ENCODE results near the gene CPT2.

CPT2 gene

GRCh38 chr1:53207726-53208125 lies 11.1 kb downstream of the CPT2 start:
- peaks cover 8% of the 10 kb centered on the region for H3K4me1 Mint-ChIP-seq
- H3K9me3 Mint-ChIP-seq: peaks cover 6% of the 10 kb centered on the region
- H3K4me3 Mint-ChIP-seq: no peak overlapping the region
- H3K36me3 Mint-ChIP-seq (ENCODE audit: insufficient read depth): peaks cover 62% of the 10 kb centered on the region
- DNase-seq (ENCODE audit: low spot score in 2 of 2) (no peak), ATAC-seq (replicated peaks; ENCODE audit: extremely low read depth, poor library complexity, severe bottlenecking) (no peak)
- H3K27ac Mint-ChIP-seq (ENCODE audit: low read depth): no peak overlapping the region
- no peaks in the 10 kb centered on the region for H3K27me3 Mint-ChIP-seq

DNA sequence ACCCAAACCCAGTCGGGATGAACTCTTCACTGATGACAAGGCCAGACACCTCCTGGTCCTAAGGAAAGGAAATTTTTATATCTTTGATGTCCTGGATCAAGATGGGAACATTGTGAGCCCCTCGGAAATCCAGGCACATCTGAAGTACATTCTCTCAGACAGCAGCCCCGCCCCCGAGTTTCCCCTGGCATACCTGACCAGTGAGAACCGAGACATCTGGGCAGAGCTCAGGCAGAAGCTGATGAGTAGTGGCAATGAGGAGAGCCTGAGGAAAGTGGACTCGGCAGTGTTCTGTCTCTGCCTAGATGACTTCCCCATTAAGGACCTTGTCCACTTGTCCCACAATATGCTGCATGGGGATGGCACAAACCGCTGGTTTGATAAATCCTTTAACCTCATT lies 13.7 kb downstream of the CPT2 start:
- Mint-ChIP-seq H3K4me3 (no peak overlapping the region), H3K27me3 (no peaks in the 10 kb centered on the region), H3K27ac (ENCODE audit: low read depth) (no peak overlapping the region), H3K9me3 (peaks cover 6% of the 10 kb centered on the region), H3K36me3 (ENCODE audit: insufficient read depth) (peaks cover 60% of the 10 kb centered on the region), H3K4me1 (no peaks in the 10 kb centered on the region)
- ATAC-seq (replicated peaks; ENCODE audit: extremely low read depth, poor library complexity, severe bottlenecking) (no peak), DNase-seq (ENCODE audit: low spot score in 2 of 2) (no peak)

DNA sequence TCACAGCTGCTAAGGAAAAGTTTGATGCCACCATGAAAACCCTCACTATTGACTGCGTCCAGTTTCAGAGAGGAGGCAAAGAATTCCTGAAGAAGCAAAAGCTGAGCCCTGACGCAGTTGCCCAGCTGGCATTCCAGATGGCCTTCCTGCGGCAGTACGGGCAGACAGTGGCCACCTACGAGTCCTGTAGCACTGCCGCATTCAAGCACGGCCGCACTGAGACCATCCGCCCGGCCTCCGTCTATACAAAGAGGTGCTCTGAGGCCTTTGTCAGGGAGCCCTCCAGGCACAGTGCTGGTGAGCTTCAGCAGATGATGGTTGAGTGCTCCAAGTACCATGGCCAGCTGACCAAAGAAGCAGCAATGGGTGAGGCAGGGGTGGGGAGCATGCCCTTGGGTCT lies 14.3 kb downstream of the CPT2 start:
- no peaks in the 10 kb centered on the region for H3K4me1 Mint-ChIP-seq
- H3K36me3 Mint-ChIP-seq (ENCODE audit: insufficient read depth): peaks cover 59% of the 10 kb centered on the region
- H3K9me3 Mint-ChIP-seq: peaks cover 6% of the 10 kb centered on the region
- no peak overlapping the region for H3K27ac Mint-ChIP-seq (ENCODE audit: low read depth)
- DNase-seq (ENCODE audit: low spot score in 2 of 2) (no peak), ATAC-seq (replicated peaks; ENCODE audit: extremely low read depth, poor library complexity, severe bottlenecking) (no peak)
- H3K27me3 Mint-ChIP-seq: no peaks in the 10 kb centered on the region
- H3K4me3 Mint-ChIP-seq: no peak overlapping the region

DNA sequence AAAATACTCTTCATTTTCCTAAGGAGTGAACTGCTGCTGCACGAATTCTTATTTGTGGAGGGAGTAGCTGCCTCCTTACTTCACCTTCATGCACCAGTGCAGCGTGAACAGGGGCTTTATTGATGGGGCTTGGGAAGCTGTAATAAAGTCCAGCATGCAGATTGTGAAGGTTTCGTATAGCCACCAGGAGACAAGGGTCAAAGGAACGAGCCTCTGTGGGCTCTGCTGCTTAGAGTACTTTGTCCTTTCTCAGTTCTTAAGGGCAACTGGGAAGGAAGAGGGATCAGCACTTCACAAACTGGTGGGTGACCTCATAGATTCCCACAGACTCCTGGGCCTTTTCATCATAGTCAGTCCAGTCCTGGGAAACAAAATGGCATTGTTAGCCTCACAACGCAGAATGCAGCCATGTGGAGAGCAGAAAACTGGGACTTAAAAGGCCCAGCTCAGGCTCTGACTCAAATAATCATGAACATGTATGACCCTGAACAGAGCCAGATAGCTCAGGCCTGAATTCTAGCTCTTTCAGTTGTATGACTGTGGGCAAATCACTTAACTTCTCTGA lies 17.8 kb downstream of the CPT2 start:
- no peak overlapping the region for H3K4me3 Mint-ChIP-seq
- ATAC-seq (replicated peaks; ENCODE audit: extremely low read depth, poor library complexity, severe bottlenecking) (no peak), DNase-seq (ENCODE audit: low spot score in 2 of 2) (no peak)
- H3K4me1 Mint-ChIP-seq: peaks cover 12% of the 10 kb centered on the region
- H3K36me3 Mint-ChIP-seq (ENCODE audit: insufficient read depth): peaks cover 52% of the 10 kb centered on the region
- H3K9me3 Mint-ChIP-seq: no peaks in the 10 kb centered on the region
- no peak overlapping the region for H3K27ac Mint-ChIP-seq (ENCODE audit: low read depth)
- H3K27me3 Mint-ChIP-seq: no peaks in the 10 kb centered on the region

DNA sequence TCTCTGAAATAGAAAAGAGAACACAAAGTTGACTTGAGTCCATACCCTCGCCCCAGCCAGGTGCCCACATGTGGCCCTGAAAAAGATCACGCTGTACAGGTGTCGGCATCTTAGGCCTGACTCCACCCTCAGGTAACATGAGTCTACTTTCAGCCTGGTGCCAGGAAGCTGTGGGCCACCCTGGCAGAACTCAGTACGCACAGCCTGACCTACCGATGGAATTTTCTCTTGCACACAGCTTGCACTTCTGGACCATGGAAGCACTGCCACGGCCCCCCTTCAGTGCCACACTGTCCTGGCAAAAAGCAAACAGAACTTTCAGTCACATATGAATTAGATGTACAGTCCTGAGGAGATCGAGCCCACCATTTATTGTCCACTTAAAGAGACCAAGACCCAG lies 21.6 kb downstream of the CPT2 start:
- no peak overlapping the region for H3K4me3 Mint-ChIP-seq
- no peaks in the 10 kb centered on the region for H3K27me3 Mint-ChIP-seq
- ATAC-seq (replicated peaks; ENCODE audit: extremely low read depth, poor library complexity, severe bottlenecking): no peak
- no peaks in the 10 kb centered on the region for H3K9me3 Mint-ChIP-seq
- H3K27ac Mint-ChIP-seq (ENCODE audit: low read depth): no peak overlapping the region
- peaks cover 24% of the 10 kb centered on the region for H3K4me1 Mint-ChIP-seq
- DNase-seq (ENCODE audit: low spot score in 2 of 2): no peak
- peaks cover 33% of the 10 kb centered on the region for H3K36me3 Mint-ChIP-seq (ENCODE audit: insufficient read depth)

- H3K4me3 Mint-ChIP-seq: peak overlapping the region; percentile 92
- no peak for DNase-seq (ENCODE audit: low spot score in 2 of 2)
- no peak for ATAC-seq (replicated peaks; ENCODE audit: extremely low read depth, poor library complexity, severe bottlenecking)
- no peaks in the 10 kb centered on the region for H3K9me3 Mint-ChIP-seq
- H3K27ac Mint-ChIP-seq (ENCODE audit: low read depth): peak overlapping the region; percentile 93
- peaks cover 19% of the 10 kb centered on the region for H3K36me3 Mint-ChIP-seq (ENCODE audit: insufficient read depth)
- H3K4me1 Mint-ChIP-seq: peaks cover 24% of the 10 kb centered on the region
- H3K27me3 Mint-ChIP-seq: no peaks in the 10 kb centered on the region
These were observed 23.1 kb downstream of the CPT2 start for GRCh38 chr1:53219711-53220110.

- H3K27ac Mint-ChIP-seq (ENCODE audit: low read depth): peak within 1 kb of the TSS; percentile 93
- H3K4me1 Mint-ChIP-seq: peaks cover 24% of the 10 kb centered on the region
- H3K9me3 Mint-ChIP-seq: no peaks in the 10 kb centered on the region
- peak; percentile 90 for ATAC-seq (replicated peaks; ENCODE audit: extremely low read depth, poor library complexity, severe bottlenecking)
- H3K4me3 Mint-ChIP-seq: peak within 1 kb of the TSS; percentile 92
- peaks cover 14% of the 10 kb centered on the region for H3K36me3 Mint-ChIP-seq (ENCODE audit: insufficient read depth)
- no peaks in the 10 kb centered on the region for H3K27me3 Mint-ChIP-seq
- DNase-seq (ENCODE audit: low spot score in 2 of 2): peak; percentile 82 to 88
These were observed 23.7 kb downstream of the CPT2 start, which contains the start of gene CZIB for GRCh38 chr1:53220171-53220961. Gene CZIB (minus strand): TSS chr1:53220634. CDS start chr1:53220575, 59 bp downstream.

GRCh38 chr1:53220962-53221286 lies 24.3 kb downstream of the CPT2 start:
- Mint-ChIP-seq H3K27ac (ENCODE audit: low read depth) (peak overlapping the region; percentile 93), H3K9me3 (no peaks in the 10 kb centered on the region), H3K4me1 (peaks cover 24% of the 10 kb centered on the region), H3K27me3 (no peaks in the 10 kb centered on the region), H3K4me3 (peak overlapping the region; percentile 92), H3K36me3 (ENCODE audit: insufficient read depth) (peaks cover 14% of the 10 kb centered on the region)
- ATAC-seq (replicated peaks; ENCODE audit: extremely low read depth, poor library complexity, severe bottlenecking) (no peak), DNase-seq (ENCODE audit: low spot score in 2 of 2) (no peak)

- Mint-ChIP-seq H3K27me3 (no peaks in the 10 kb centered on the region), H3K9me3 (no peaks in the 10 kb centered on the region), H3K4me3 (peak overlapping the region; percentile 100), H3K27ac (ENCODE audit: low read depth) (peak overlapping the region; percentile 98), H3K36me3 (ENCODE audit: insufficient read depth) (peaks cover 34% of the 10 kb centered on the region), H3K4me1 (peaks cover 29% of the 10 kb centered on the region)
- DNase-seq (ENCODE audit: low spot score in 2 of 2) (no peak), ATAC-seq (replicated peaks; ENCODE audit: extremely low read depth, poor library complexity, severe bottlenecking) (no peak)
These were observed 41.0 kb downstream of the CPT2 start for GRCh38 chr1:53237638-53238037.

DNA sequence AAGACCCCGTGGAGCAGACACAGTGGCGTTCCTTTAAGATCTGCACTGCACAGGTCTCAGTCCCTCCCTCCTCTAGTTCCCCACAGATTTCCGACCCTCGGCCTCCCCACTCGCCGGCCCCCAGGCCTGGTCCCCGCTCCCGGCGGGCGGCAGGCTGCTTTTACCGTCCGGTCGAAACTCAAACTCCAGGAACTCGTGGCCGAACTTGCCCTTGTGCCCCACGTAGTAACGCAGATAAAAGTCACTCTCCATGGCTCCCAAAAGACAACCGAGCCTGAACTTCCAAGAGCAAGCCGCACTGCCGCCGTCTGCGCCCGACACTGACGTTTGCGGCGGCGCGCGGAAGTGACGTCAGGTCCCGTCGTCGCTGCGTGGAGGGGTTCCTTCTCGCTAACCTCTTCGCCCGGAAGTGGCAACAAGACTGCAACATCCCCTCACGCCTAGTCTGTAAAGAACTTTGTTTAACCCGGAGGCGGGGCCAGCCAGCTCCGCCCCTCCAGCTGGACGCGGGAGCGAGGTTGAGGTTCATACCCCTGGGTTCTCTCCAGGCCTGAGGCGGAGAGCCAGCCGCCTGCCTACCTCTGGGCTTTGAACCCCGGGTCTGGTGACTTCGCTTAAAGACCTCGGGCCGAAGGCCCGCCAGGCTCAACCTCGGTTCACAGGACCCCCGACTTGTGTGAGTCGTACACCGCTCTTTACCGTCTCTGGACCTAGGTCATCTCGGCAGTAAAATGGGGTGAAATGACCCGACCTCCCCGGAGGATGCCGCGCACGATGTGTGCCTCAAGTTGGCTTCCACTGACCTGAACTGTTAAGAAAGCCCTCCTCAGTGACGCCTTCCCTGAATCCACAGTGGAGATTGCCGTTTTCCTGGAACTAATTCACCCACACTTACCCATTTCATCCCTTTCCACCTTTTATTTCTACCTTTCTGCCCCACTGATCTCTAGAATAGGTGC lies 41.9 kb downstream of the CPT2 start, which contains the start of gene MAGOH:
MAGOH (minus strand) TSS at position 322 of the 959 bp plus-strand sequence; CDS start at position 252, 70 bp downstream.
- DNase-seq (ENCODE audit: low spot score in 2 of 2) (peak; percentile 92 to 94), ATAC-seq (replicated peaks; ENCODE audit: extremely low read depth, poor library complexity, severe bottlenecking) (peak; percentile 98)
- Mint-ChIP-seq H3K27me3 (no peaks in the 10 kb centered on the region), H3K27ac (ENCODE audit: low read depth) (peak within 1 kb of the TSS; percentile 98), H3K36me3 (ENCODE audit: insufficient read depth) (peaks cover 29% of the 10 kb centered on the region), H3K9me3 (no peaks in the 10 kb centered on the region), H3K4me3 (peak within 1 kb of the TSS; percentile 100), H3K4me1 (peaks cover 29% of the 10 kb centered on the region)

GRCh38 chr1:53241828-53242227 lies 45.2 kb downstream of the CPT2 start:
- peaks cover 18% of the 10 kb centered on the region for H3K4me1 Mint-ChIP-seq
- no peaks in the 10 kb centered on the region for H3K27me3 Mint-ChIP-seq
- DNase-seq (ENCODE audit: low spot score in 2 of 2): no peak
- H3K9me3 Mint-ChIP-seq: no peaks in the 10 kb centered on the region
- no peak overlapping the region for H3K27ac Mint-ChIP-seq (ENCODE audit: low read depth)
- ATAC-seq (replicated peaks; ENCODE audit: extremely low read depth, poor library complexity, severe bottlenecking): no peak
- H3K36me3 Mint-ChIP-seq (ENCODE audit: insufficient read depth): peaks cover 8% of the 10 kb centered on the region
- H3K4me3 Mint-ChIP-seq: no peak overlapping the region

DNA sequence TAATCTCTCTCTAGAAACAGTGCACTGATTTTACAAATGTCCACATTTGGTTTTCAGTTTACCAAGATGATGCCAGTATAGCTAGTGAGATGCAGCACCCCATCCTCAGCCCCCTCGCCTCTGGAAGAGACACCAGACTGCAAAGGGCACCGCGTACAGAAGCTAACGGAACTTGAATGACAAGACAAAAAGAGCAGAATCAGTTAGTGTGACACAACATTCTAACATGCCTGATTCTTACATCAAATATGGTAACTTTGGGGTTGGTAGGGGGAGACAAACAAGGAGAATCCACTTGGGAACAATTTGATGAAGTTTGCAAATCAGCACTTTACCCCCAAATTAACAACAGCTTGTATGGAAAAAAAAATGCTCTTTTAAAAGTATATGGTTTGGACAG lies 45.8 kb downstream of the CPT2 start:
- Mint-ChIP-seq H3K27me3 (no peaks in the 10 kb centered on the region), H3K4me1 (peaks cover 15% of the 10 kb centered on the region), H3K9me3 (no peaks in the 10 kb centered on the region), H3K27ac (ENCODE audit: low read depth) (no peak overlapping the region), H3K4me3 (no peak overlapping the region), H3K36me3 (ENCODE audit: insufficient read depth) (peaks cover 8% of the 10 kb centered on the region)
- DNase-seq (ENCODE audit: low spot score in 2 of 2) (no peak), ATAC-seq (replicated peaks; ENCODE audit: extremely low read depth, poor library complexity, severe bottlenecking) (no peak)

All from central memory CD8-positive, alpha-beta T cell (primary cell).